GM23338 (cell line): ENCODE measurements around the gene DAND5. TPM values are rescaled to one million over a fixed set of nuclear protein-coding genes. Genes with fewer than 3 reads are reported as not detected.

ENCODE experiments used
- ATAC-seq: fragments of 200-7000 bp; cut with Tn5 transposase; 3 replicates; pipeline ENCODE4 v1.9.1; 2020
- DNase-seq: peaks from one replicate; pipeline ENCODE4 v3.0.0-alpha.2; 2015; ENCODE audit warnings: low spot score
- H2AFZ ChIP-seq: fragments of 200-600 bp; sonication (generic); 2 replicates; pipeline ENCODE4 v1.8.0; 2016; ENCODE audit warnings: antibody characterized with exemption, mild to moderate bottlenecking, moderate library complexity
- H3F3A ChIP-seq: fragments of 200-600 bp; sonication (generic); replicated peaks from 2 replicates; pipeline ENCODE4 v1.8.0; 2017; ENCODE audit warnings: antibody characterized with exemption, mixed run types, low read depth
- H3K27ac ChIP-seq: fragments of 200-600 bp; sonication (generic); 2 replicates; pipeline ENCODE4 v1.6.1; 2016; ENCODE audit warnings: low read depth
- H3K27me3 ChIP-seq: fragments of 200-600 bp; sonication (generic); 2 replicates; pipeline ENCODE4 v1.8.0; 2016; ENCODE audit warnings: mild to moderate bottlenecking, mixed run types, moderate library complexity; ENCODE audit not compliant: insufficient read depth
- H3K36me3 ChIP-seq: fragments of 200-600 bp; sonication (generic); 2 replicates; pipeline ENCODE4 v1.8.0; 2016; ENCODE audit warnings: mild to moderate bottlenecking; ENCODE audit not compliant: insufficient read depth
- H3K4me1 ChIP-seq: fragments of 200-600 bp; sonication (generic); 2 replicates; pipeline ENCODE4 v1.8.0; 2016; ENCODE audit warnings: mild to moderate bottlenecking, moderate library complexity; ENCODE audit not compliant: insufficient read depth
- H3K4me2 ChIP-seq: fragments of 200-600 bp; sonication (generic); 2 replicates; pipeline ENCODE4 v1.7.1; 2017; ENCODE audit warnings: mixed run types
- H3K4me3 ChIP-seq: fragments of 200-600 bp; sonication (generic); 2 replicates; pipeline ENCODE4 v1.6.1; 2016; ENCODE audit warnings: mixed run types
- H3K79me2 ChIP-seq: fragments of 200-600 bp; sonication (generic); replicated peaks from 2 replicates; pipeline ENCODE4 v1.8.0; 2017; ENCODE audit warnings: mild to moderate bottlenecking; ENCODE audit not compliant: insufficient read depth
- H3K9me2 ChIP-seq: fragments of 200-600 bp; sonication (generic); 2 replicates; pipeline ENCODE4 v1.8.0; 2017; ENCODE audit not compliant: insufficient read depth
- H4K20me1 ChIP-seq: fragments of 200-600 bp; sonication (generic); replicated peaks from 2 replicates; pipeline ENCODE4 v1.8.0; 2017; ENCODE audit warnings: mild to moderate bottlenecking; ENCODE audit not compliant: insufficient read depth
- H3K27ac Mint-ChIP-seq: 2 replicates; pipeline ENCODE4 v1.8.0; 2020; ENCODE audit warnings: inconsistent platforms, mild to moderate bottlenecking, moderate library complexity, mixed read lengths
- H3K27me3 Mint-ChIP-seq: 3 replicates; pipeline ENCODE4 v1.8.0; 2022; ENCODE audit warnings: low read depth, mild to moderate bottlenecking, moderate library complexity, mixed read lengths, inconsistent platforms; ENCODE audit not compliant: insufficient read depth, poor library complexity
- H3K36me3 Mint-ChIP-seq: 3 replicates; pipeline ENCODE4 v1.8.0; 2021; ENCODE audit warnings: low read depth, mild to moderate bottlenecking, inconsistent platforms, moderate library complexity, mixed read lengths
- H3K4me1 Mint-ChIP-seq: 3 replicates; pipeline ENCODE4 v1.8.0; 2020; ENCODE audit warnings: mild to moderate bottlenecking, inconsistent platforms, mixed read lengths
- H3K4me3 Mint-ChIP-seq: 3 replicates; pipeline ENCODE4 v1.8.0; 2021; ENCODE audit warnings: moderate library complexity, mild to moderate bottlenecking, inconsistent platforms, mixed read lengths
- H3K9me3 Mint-ChIP-seq: 3 replicates; pipeline ENCODE4 v1.8.0; 2020; ENCODE audit warnings: moderate library complexity, mild to moderate bottlenecking, inconsistent platforms, mixed read lengths
- ETS1 ChIP-seq: IDR thresholded peaks from 2 replicates; pipeline ENCODE4 v1.6.1; 2016; ENCODE audit warnings: antibody characterized with exemption
- EZH2 ChIP-seq: fragments of 200-600 bp; sonication (generic); IDR thresholded peaks from one replicate; pipeline ENCODE4 v1.8.0; 2017; ENCODE audit warnings: antibody characterized with exemption, mild to moderate bottlenecking, low read depth; ENCODE audit not compliant: unreplicated experiment
- NANOG ChIP-seq: IDR thresholded peaks from 2 replicates; pipeline ENCODE4 v1.6.1; 2016; ENCODE audit warnings: antibody characterized with exemption, borderline replicate concordance
- polyA plus RNA-seq: library from polyadenylated mRNA; unstranded; fragments of >200 nt; fragmentation: Nextera tagmentation; extraction: Ambion mirVana; gene quantifications from 2 replicates; pipeline ENCODE4 v1.2.1, GENCODE V29; 2016
- total RNA-seq: library from RNA; depleted of rRNA; stranded (reverse); fragments of >200 nt; shearing (Covaris generic); gene quantifications from 2 replicates; pipeline ENCODE4 v1.2.3, GENCODE V29; 2014
- TF ChIP-seq, protein P1 (sequence below), 2 experiments: fragments of 200-600 bp in 1 of 2; sonication (generic) in 1 of 2; conservative IDR thresholded peaks; 2 replicates each; pipeline versions ENCODE4 v1.5.1 to v1.6.1; 2016 to 2017; ENCODE audit warnings: antibody characterized with exemption in 2 of 2, low read depth in 2 of 2, mild to moderate bottlenecking in 2 of 2, moderate library complexity in 1 of 2

The DAND5 gene
- total and polyA plus RNA-seq, 2 experiments from 2014 or later: 0.18 to 0.28 TPM

DNA sequence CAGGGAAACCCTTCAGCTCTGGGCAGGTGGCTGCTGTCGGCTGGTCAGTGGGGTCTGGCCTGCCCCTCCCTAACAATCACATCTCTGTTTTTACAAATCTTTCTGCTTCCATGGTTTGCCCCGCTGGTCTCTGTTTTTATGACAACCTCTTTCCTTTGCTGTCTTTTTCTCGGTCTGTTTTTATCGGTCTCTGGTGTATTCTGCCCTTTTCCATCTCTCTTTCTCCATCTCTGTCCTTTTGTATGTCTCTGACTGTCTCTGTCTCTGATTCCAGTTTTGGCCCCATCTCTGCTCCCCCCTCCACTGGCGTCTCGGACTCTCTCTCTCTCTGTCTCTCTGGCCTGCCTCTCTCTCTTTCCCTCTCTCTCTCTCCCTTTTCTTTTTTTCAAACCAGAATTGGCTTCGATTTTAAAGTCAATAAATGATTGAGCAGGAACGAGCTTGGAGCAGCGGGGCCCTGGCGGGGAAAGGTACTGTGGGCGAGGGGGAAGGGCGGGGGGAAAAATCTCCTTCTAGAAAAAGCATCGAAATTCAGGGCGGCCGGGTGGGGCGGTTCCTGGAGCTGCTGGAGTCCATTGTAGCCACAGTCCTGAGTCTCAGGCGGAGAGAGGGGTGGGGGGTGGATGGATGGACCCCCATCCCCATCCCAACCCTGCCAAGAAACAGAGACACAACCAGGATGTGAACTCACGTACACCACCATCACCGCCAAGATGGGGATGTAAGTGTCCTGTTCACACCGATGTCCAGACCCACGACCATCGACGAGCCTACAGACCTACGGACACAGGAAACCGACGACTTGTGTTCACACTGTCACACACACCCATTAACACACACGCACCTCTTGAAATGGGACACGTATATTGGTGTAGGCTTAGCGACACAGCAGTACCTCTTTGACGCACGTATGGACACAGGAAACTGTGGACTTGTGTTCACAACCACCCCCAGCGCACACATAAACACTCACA is 28.9 kb downstream of the DAND5 start:
- H3K27me3 ChIP-seq: peaks cover 81% of the 10 kb centered on the region
- H3K36me3 Mint-ChIP-seq: peaks cover 4% of the 10 kb centered on the region; the same call in 2 of the 3 replicates
- H3K4me3 Mint-ChIP-seq: no peak overlapping the region; the same call in 2 of the 3 replicates

GRCh38 chr19:13001166-13001501 is 31.8 kb downstream of the DAND5 start:
- H3K4me2 ChIP-seq: no peak overlapping the region
- no peak overlapping the region for H3K27ac Mint-ChIP-seq
- H3K36me3 ChIP-seq: no peaks in the 10 kb centered on the region
- peaks cover 86% of the 10 kb centered on the region for H3K27me3 ChIP-seq
- no peak for DNase-seq
- no peaks in the 10 kb centered on the region; the same call in 1 of the 2 replicates for H4K20me1 ChIP-seq
- no peaks in the 10 kb centered on the region for H3K4me1 ChIP-seq
- TF ChIP-seq EZH2 (no peak), ETS1 (no peak)
- no peaks in the 10 kb centered on the region for H3K9me2 ChIP-seq
- H3K4me3 ChIP-seq: no peak overlapping the region
- H3K4me3 Mint-ChIP-seq: no peak overlapping the region
- no peak overlapping the region for H3K27ac ChIP-seq
- no peaks in the 10 kb centered on the region for H3K79me2 ChIP-seq
- no peaks in the 10 kb centered on the region for H3K9me3 Mint-ChIP-seq
- H3K4me1 Mint-ChIP-seq: no peaks in the 10 kb centered on the region; the same call in 2 of the 3 replicates
- ATAC-seq: no peak
- H3F3A ChIP-seq: peaks cover 4% of the 10 kb centered on the region; the same call in 1 of the 2 replicates
- no peak overlapping the region for H2AFZ ChIP-seq
- peaks cover 74% of the 10 kb centered on the region for H3K27me3 Mint-ChIP-seq
- H3K36me3 Mint-ChIP-seq: no peaks in the 10 kb centered on the region; the same call in 2 of the 3 replicates

More for the DNA sequence above, 28.9 kb downstream of the DAND5 start:
- no peaks in the 10 kb centered on the region for H3K4me1 ChIP-seq
- DNase-seq (no peak), ATAC-seq (no peak)
- Mint-ChIP-seq H3K9me3 (peaks cover 5% of the 10 kb centered on the region; the same call in 1 of the 3 replicates), H3K27me3 (peaks cover 76% of the 10 kb centered on the region), H3K4me1 (peaks cover 5% of the 10 kb centered on the region), H3K27ac (no peak overlapping the region)
- no peaks in the 10 kb centered on the region; the same call in 1 of the 2 replicates for H4K20me1 ChIP-seq
- no peak overlapping the region for H3K27ac ChIP-seq
- no peaks in the 10 kb centered on the region for H3K79me2 ChIP-seq
- no peak overlapping the region for H3K4me3 ChIP-seq
- no peaks in the 10 kb centered on the region for H3K9me2 ChIP-seq
- TF ChIP-seq EZH2: peak; percentile 52
- TF ChIP-seq, protein P1, sequence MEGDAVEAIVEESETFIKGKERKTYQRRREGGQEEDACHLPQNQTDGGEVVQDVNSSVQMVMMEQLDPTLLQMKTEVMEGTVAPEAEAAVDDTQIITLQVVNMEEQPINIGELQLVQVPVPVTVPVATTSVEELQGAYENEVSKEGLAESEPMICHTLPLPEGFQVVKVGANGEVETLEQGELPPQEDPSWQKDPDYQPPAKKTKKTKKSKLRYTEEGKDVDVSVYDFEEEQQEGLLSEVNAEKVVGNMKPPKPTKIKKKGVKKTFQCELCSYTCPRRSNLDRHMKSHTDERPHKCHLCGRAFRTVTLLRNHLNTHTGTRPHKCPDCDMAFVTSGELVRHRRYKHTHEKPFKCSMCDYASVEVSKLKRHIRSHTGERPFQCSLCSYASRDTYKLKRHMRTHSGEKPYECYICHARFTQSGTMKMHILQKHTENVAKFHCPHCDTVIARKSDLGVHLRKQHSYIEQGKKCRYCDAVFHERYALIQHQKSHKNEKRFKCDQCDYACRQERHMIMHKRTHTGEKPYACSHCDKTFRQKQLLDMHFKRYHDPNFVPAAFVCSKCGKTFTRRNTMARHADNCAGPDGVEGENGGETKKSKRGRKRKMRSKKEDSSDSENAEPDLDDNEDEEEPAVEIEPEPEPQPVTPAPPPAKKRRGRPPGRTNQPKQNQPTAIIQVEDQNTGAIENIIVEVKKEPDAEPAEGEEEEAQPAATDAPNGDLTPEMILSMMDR (conservative IDR thresholded peaks at IDR 0.05; ENCODE audit: low read depth in 2 of 2): no peak
- no peak for TF ChIP-seq NANOG
- H3K36me3 ChIP-seq: no peaks in the 10 kb centered on the region
- no peak overlapping the region for H2AFZ ChIP-seq
- H3K4me2 ChIP-seq: no peak overlapping the region
- H3F3A ChIP-seq: peaks cover 8% of the 10 kb centered on the region; the same call in 1 of the 2 replicates
